Measurements from ENCODE around the gene ATF6B. TPM values are rescaled to one million over a fixed set of nuclear protein-coding genes. Genes with fewer than 3 reads are reported as not detected.

The ATF6B gene
- total and polyA plus RNA-seq, 2 of the 13 experiments (the other 11 are each of a cell fraction or from before 2014, with no cell fraction given): 18.1 to 44.0 TPM

GRCh38 chr6:32153564-32154513, 25.8 kb upstream of the ATF6B start, which contains the start of gene PPT2 (continued):
- peak; percentile 52; the same call in 1 of the 2 replicates for TF ChIP-seq ZNF574 (CRISPR knock-in tag; IDR thresholded peaks at IDR 0.05)
- peak; percentile 57; the same call in 1 of the 2 replicates for TF ChIP-seq HNF4G (IDR thresholded peaks at IDR 0.05; ENCODE audit: borderline replicate concordance, low read depth, low read length)
- TF ChIP-seq HNF4G (CRISPR knock-in tag; IDR thresholded peaks at IDR 0.05; ENCODE audit: borderline replicate concordance, low read depth): peak; percentile 26; the same call in 1 of the 2 replicates
- TF ChIP-seq ZNF331 (CRISPR knock-in tag; IDR thresholded peaks at IDR 0.05): peak; percentile 72; the same call in 1 of the 2 replicates
- no peak for TF ChIP-seq CCDC6 (CRISPR knock-in tag; IDR thresholded peaks at IDR 0.05)
- TF ChIP-seq ZBTB14 (CRISPR knock-in tag; IDR thresholded peaks at IDR 0.05): 0 out of 2 replicates have a peak, but pooled peaks have one; percentile 17
- no peak for TF ChIP-seq PAF1 (CRISPR knock-in tag; IDR thresholded peaks at IDR 0.05)
- TF ChIP-seq ISX (CRISPR knock-in tag; conservative IDR thresholded peaks at IDR 0.05): no peak
- no peak; the same call in 1 of the 2 replicates for TF ChIP-seq RXRA (CRISPR knock-in tag; IDR thresholded peaks at IDR 0.05)
- no peak; the same call in 1 of the 2 replicates for TF ChIP-seq CHD4 (IDR thresholded peaks at IDR 0.05; ENCODE audit: borderline replicate concordance, low read length)
- peak; percentile 84; the same call in 1 of the 2 replicates for TF ChIP-seq ZNF225 (CRISPR knock-in tag; IDR thresholded peaks at IDR 0.05)
- peak; percentile 90; the same call in 1 of the 2 replicates for TF ChIP-seq KLF13 (CRISPR knock-in tag; IDR thresholded peaks at IDR 0.05)
- TF ChIP-seq U2AF2 (IDR thresholded peaks at IDR 0.05; ENCODE audit: low read depth, low read length): no peak
- TF ChIP-seq ZNF576 (CRISPR knock-in tag; IDR thresholded peaks at IDR 0.05): 0 out of 2 replicates have a peak, but pooled peaks have one; percentile 34
- no peak for TF ChIP-seq KDM5B (CRISPR knock-in tag; IDR thresholded peaks at IDR 0.05; ENCODE audit: borderline replicate concordance)
- TF ChIP-seq ATF6 (CRISPR knock-in tag; conservative IDR thresholded peaks at IDR 0.05): no peak
- peak; percentile 73 for TF ChIP-seq MAZ (IDR thresholded peaks at IDR 0.05; ENCODE audit: borderline replicate concordance, low read depth, low read length)
- TF ChIP-seq MAZ (CRISPR knock-in tag; IDR thresholded peaks at IDR 0.05; ENCODE audit: low read depth): peak; percentile 68
- peak; percentile 71; the same call in 1 of the 2 replicates for TF ChIP-seq ZNF605 (CRISPR knock-in tag; IDR thresholded peaks at IDR 0.05)
- TF ChIP-seq CBX5 (CRISPR knock-in tag; IDR thresholded peaks at IDR 0.05; ENCODE audit: borderline replicate concordance): peak; percentile 41; the same call in 1 of the 2 replicates
- 0 out of 2 replicates have a peak, but pooled peaks have one; percentile 44 for TF ChIP-seq ZNF207 (IDR thresholded peaks at IDR 0.05; ENCODE audit: borderline replicate concordance)
- no peak; the same call in 1 of the 2 replicates for TF ChIP-seq ZBTB38 (CRISPR knock-in tag; IDR thresholded peaks at IDR 0.05)

All from HepG2 (cell line).